ENCODE data around the gene PRELID1.

- TF ChIP-seq POLR2AphosphoS5 (IDR thresholded peaks at IDR 0.05) = no peak
- TF ChIP-seq, protein P1, sequence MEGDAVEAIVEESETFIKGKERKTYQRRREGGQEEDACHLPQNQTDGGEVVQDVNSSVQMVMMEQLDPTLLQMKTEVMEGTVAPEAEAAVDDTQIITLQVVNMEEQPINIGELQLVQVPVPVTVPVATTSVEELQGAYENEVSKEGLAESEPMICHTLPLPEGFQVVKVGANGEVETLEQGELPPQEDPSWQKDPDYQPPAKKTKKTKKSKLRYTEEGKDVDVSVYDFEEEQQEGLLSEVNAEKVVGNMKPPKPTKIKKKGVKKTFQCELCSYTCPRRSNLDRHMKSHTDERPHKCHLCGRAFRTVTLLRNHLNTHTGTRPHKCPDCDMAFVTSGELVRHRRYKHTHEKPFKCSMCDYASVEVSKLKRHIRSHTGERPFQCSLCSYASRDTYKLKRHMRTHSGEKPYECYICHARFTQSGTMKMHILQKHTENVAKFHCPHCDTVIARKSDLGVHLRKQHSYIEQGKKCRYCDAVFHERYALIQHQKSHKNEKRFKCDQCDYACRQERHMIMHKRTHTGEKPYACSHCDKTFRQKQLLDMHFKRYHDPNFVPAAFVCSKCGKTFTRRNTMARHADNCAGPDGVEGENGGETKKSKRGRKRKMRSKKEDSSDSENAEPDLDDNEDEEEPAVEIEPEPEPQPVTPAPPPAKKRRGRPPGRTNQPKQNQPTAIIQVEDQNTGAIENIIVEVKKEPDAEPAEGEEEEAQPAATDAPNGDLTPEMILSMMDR (IDR thresholded peaks at IDR 0.05 in 8 of 11, conservative IDR thresholded peaks at IDR 0.05 in 3 of 11) = no peak
- TF ChIP-seq POLR2A (IDR thresholded peaks at IDR 0.05) = no peak
Measured at GRCh38 chr5:177276886-177277285, 26.7 kb upstream of the PRELID1 start.
